SK-N-SH (cell line): ENCODE data around the gene KIF16B. TPM values are rescaled to one million over a fixed set of nuclear protein-coding genes. Genes with fewer than 3 reads are reported as not detected.
A peak's percentile ranks its signal among the peaks of the same experiment; 100 is the strongest.

Experiments used
- CTCF ChIA-PET: fragments of 300-600, 350-600 bp; formaldehyde crosslinking; extraction: SDS; loops from one replicate; lab custom pipeline; 2021; lab: Yijun Ruan, JAX
- POLR2A ChIA-PET: fragments of 350-600 bp; sonication (Branson Sonifier 250); formaldehyde crosslinking; extraction: SDS; loops from one replicate; lab custom pipeline; 2020; ENCODE audit warnings: antibody characterized with exemption, inconsistent platforms; lab: Yijun Ruan, JAX
- DNase-seq: peaks from one replicate; pipeline ENCODE4 v3.0.0; 2012
- H2AFZ ChIP-seq: fragments of 200-600 bp; sonication (generic); 2 replicates; pipeline ENCODE4 v1.8.1; 2016; ENCODE audit warnings: antibody characterized with exemption, mild to moderate bottlenecking, low read depth
- H3F3A ChIP-seq: fragments of 200-600 bp; sonication (generic); replicated peaks from 2 replicates; pipeline ENCODE3; 2016; ENCODE audit warnings: antibody characterized with exemption, mild to moderate bottlenecking; ENCODE audit not compliant: insufficient read depth
- H3K27ac ChIP-seq, 2 experiments: fragments of 200-500 bp in 1 of 2; fragments of 200-600 bp in 1 of 2; sonication (Bioruptor generic) in 1 of 2; sonication (generic), shearing (Covaris generic) in 1 of 2; 2 replicates each; pipeline versions ENCODE4 v1.5.1 to v1.6.1; 2014 to 2016; ENCODE audit warnings: low read depth in 2 of 2, inconsistent platforms in 1 of 2, low read length in 1 of 2, mild to moderate bottlenecking in 1 of 2, mixed read lengths in 1 of 2
- H3K27me3 ChIP-seq: fragments of 200-600 bp; sonication (generic), shearing (Covaris generic); 2 replicates; pipeline ENCODE4 v1.6.1; 2016; ENCODE audit warnings: mixed run types; ENCODE audit not compliant: insufficient read depth
- H3K36me3 ChIP-seq, 2 experiments: fragments of 200-500 bp in 1 of 2; fragments of 200-600 bp in 1 of 2; sonication (Bioruptor generic) in 1 of 2; sonication (generic) in 1 of 2; replicated peaks in 1 of 2; 2 replicates each; pipeline versions ENCODE3 to v1.5.1; 2014 to 2016; ENCODE audit warnings: low read length in 1 of 2, mild to moderate bottlenecking in 1 of 2; ENCODE audit not compliant: insufficient read depth in 2 of 2, control insufficient read depth in 1 of 2
- H3K4me1 ChIP-seq, 2 experiments: fragments of 200-500 bp in 1 of 2; fragments of 200-600 bp in 1 of 2; sonication (Bioruptor generic) in 1 of 2; sonication (generic), shearing (Covaris generic) in 1 of 2; 2 replicates each; pipeline versions ENCODE4 v1.5.1 to v1.6.1; 2014 to 2016; ENCODE audit warnings: low read depth in 1 of 2, low read length in 1 of 2, mixed run types in 1 of 2; ENCODE audit not compliant: insufficient read depth in 2 of 2, control insufficient read depth in 1 of 2
- H3K4me2 ChIP-seq: fragments of 200-600 bp; sonication (generic), shearing (Covaris generic); 2 replicates; pipeline ENCODE4 v1.6.1; 2017; ENCODE audit warnings: mixed run types
- H3K4me3 ChIP-seq, 2 experiments: fragments of 200-500 bp in 1 of 2; fragments of 200-600 bp in 1 of 2; sonication (Bioruptor generic) in 1 of 2; sonication (generic), shearing (Covaris generic) in 1 of 2; 2 replicates each; pipeline versions ENCODE4 v1.5.1 to v1.8.1; 2014 to 2016; ENCODE audit warnings: low read depth in 2 of 2, inconsistent platforms in 1 of 2, low read length in 1 of 2, mild to moderate bottlenecking in 1 of 2, mixed read lengths in 1 of 2, moderate library complexity in 1 of 2
- H3K79me2 ChIP-seq: fragments of 200-600 bp; sonication (generic); 2 replicates; pipeline ENCODE4 v1.8.1; 2017; ENCODE audit warnings: mild to moderate bottlenecking; ENCODE audit not compliant: insufficient read depth
- H3K9ac ChIP-seq: fragments of 200-600 bp; sonication (generic); 2 replicates; pipeline ENCODE4 v1.6.1; 2017; ENCODE audit warnings: mixed run types
- H3K9me2 ChIP-seq: fragments of 200-600 bp; sonication (generic); 2 replicates; pipeline ENCODE4 v1.6.1; 2017; ENCODE audit warnings: mixed run types
- H3K9me3 ChIP-seq: fragments of 200-600 bp; sonication (generic); 2 replicates; pipeline ENCODE4 v1.6.1; 2017; ENCODE audit warnings: mixed run types, mild to moderate bottlenecking, moderate library complexity
- H4K20me1 ChIP-seq: fragments of 200-600 bp; sonication (generic); 2 replicates; pipeline ENCODE4 v1.6.1; 2017; ENCODE audit warnings: mild to moderate bottlenecking, mixed run types; ENCODE audit not compliant: insufficient read depth
- EP300 ChIP-seq, 2 experiments: IDR thresholded peaks; 2 replicates each; pipeline versions ENCODE4 v1.4.0 to v1.6.1; 2012; ENCODE audit warnings: borderline replicate concordance in 1 of 2, low read depth in 1 of 2, low read length in 1 of 2
- FOSL2 ChIP-seq: IDR thresholded peaks from 2 replicates; pipeline ENCODE4 v1.4.0; 2012; ENCODE audit warnings: low read depth, mild to moderate bottlenecking, moderate library complexity, borderline replicate concordance
- GATA2 ChIP-seq: sonication (generic); formaldehyde crosslinking; IDR thresholded peaks from 2 replicates; pipeline ENCODE4 v1.5.0; 2020; ENCODE audit warnings: mild to moderate bottlenecking, missing genetic modification reagents
- MXI1 ChIP-seq: IDR thresholded peaks from 2 replicates; pipeline ENCODE4 v1.6.1; 2012; ENCODE audit warnings: mild to moderate bottlenecking, low read depth, low read length, improper control_type of control experiment
- NFIC ChIP-seq: IDR thresholded peaks from 2 replicates; pipeline ENCODE4 v1.4.0; 2012; ENCODE audit warnings: borderline replicate concordance
- RAD21 ChIP-seq: IDR thresholded peaks from 2 replicates; pipeline ENCODE4 v1.6.1; 2012; ENCODE audit warnings: mild to moderate bottlenecking, low read length
- RCOR1 ChIP-seq: fragments of 150-350 bp; IDR thresholded peaks from 2 replicates; pipeline ENCODE4 v1.6.1; 2017; ENCODE audit warnings: antibody characterized with exemption, low read length
- REST ChIP-seq: IDR thresholded peaks from 2 replicates; pipeline ENCODE4 v1.6.1; 2012; ENCODE audit warnings: mild to moderate bottlenecking, low read depth, low read length, moderate library complexity
- TCF12 ChIP-seq: IDR thresholded peaks from 2 replicates; pipeline ENCODE4 v1.4.0; 2012
- YY1 ChIP-seq: IDR thresholded peaks from 2 replicates; pipeline ENCODE4 v1.4.0; 2012; ENCODE audit warnings: low read depth, mild to moderate bottlenecking
- WGBS: methylation state at CpG from one replicate; pipeline ENCODE4 v1.1.6; 2017; ENCODE audit warnings: low lambda C conversion rate; 5-methylcytosine and 5-hydroxymethylcytosine counted together
- polyA plus RNA-seq, 3 experiments: library from polyadenylated mRNA; depleted of rRNA; stranded (reverse); fragments of >200 nt; gene quantifications; 2 replicates each; pipeline ENCODE4 v1.2.3, GENCODE V29; 2012
- TF ChIP-seq, protein P1 (sequence below): IDR thresholded peaks from 2 replicates; pipeline ENCODE4 v1.4.0; 2012; ENCODE audit warnings: low read depth, borderline replicate concordance

KIF16B gene
- polyA plus RNA-seq, 1 of the 3 experiments (the other 2 are of a cell fraction) = 3.3 TPM

GRCh38 chr20:16280219-16280618, 293.0 kb downstream of the KIF16B start:
- ChIA-PET CTCF (interaction anchor here (1.2 to 1.4 kb wide), 2 partner anchors 10 to 16 kb away, joined by 3 to 4 read pairs; no protein-coding TSS in a partner anchor), POLR2A (no interaction called here)
- Histone ChIP-seq H2AFZ (no peak overlapping the region), H3K27me3 (no peaks in the 10 kb centered on the region), H3K79me2 (no peaks in the 10 kb centered on the region), H3K4me1 (peaks cover 0 to 4% of the 10 kb centered on the region in 2 experiments; a peak in 1 of 4 replicates), H3K36me3 (no peaks in the 10 kb centered on the region), H3K27ac (no peak overlapping the region; a peak in 1 of 4 replicates), H3K9ac (no peak overlapping the region), H3K4me3 (no peak overlapping the region), H3K4me2 (no peak overlapping the region), H3F3A (no peaks in the 10 kb centered on the region), H4K20me1 (no peaks in the 10 kb centered on the region), H3K9me3 (no peaks in the 10 kb centered on the region), H3K9me2 (no peaks in the 10 kb centered on the region)
- no peak for DNase-seq
- TF ChIP-seq MXI1 (no peak), GATA2 (CRISPR knock-in tag) (no peak), NFIC (no peak), YY1 (no peak), RCOR1 (no peak), EP300 (IDR thresholded peaks at IDR 0.05; ENCODE audit: borderline replicate concordance in 1 of 2, low read depth in 1 of 2, low read length in 1 of 2) (no peak), REST (no peak), FOSL2 (no peak), TCF12 (no peak)
- TF ChIP-seq, protein P1, sequence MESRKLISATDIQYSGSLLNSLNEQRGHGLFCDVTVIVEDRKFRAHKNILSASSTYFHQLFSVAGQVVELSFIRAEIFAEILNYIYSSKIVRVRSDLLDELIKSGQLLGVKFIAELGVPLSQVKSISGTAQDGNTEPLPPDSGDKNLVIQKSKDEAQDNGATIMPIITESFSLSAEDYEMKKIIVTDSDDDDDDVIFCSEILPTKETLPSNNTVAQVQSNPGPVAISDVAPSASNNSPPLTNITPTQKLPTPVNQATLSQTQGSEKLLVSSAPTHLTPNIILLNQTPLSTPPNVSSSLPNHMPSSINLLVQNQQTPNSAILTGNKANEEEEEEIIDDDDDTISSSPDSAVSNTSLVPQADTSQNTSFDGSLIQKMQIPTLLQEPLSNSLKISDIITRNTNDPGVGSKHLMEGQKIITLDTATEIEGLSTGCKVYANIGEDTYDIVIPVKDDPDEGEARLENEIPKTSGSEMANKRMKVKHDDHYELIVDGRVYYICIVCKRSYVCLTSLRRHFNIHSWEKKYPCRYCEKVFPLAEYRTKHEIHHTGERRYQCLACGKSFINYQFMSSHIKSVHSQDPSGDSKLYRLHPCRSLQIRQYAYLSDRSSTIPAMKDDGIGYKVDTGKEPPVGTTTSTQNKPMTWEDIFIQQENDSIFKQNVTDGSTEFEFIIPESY = no peak
- WGBS = 97% methylated on average over 2 of the region's 2 CpGs

DNA sequence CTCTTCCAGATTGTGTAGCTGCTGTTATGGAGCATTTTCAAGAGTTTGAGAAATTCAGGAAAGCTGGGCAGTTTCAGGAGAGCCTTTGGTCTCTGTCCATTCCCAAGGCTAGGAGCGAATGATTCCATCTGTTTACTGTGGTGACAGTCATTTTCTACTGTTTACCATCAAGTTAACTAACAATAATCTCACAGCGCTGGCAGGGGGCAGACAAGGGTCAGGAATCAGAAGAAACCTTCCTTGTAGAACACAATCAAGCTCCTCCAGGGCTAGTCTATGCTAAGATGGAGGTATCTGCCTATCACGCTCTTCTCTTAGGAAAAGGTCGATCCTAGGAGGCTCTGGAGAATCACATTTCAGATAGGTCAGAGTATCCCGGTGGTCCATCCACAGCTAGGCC, 293.9 kb downstream of the KIF16B start:
- CTCF ChIA-PET = interaction anchor here (1.2 to 1.4 kb wide), 2 partner anchors 11 to 17 kb away, joined by 3 to 4 read pairs; no protein-coding TSS in a partner anchor
- TF ChIP-seq RAD21 (peak; percentile 27), REST (no peak)
- H3K9me3 ChIP-seq = no peaks in the 10 kb centered on the region
- no peak overlapping the region for H2AFZ ChIP-seq
- no peaks in the 10 kb centered on the region for H3K27me3 ChIP-seq
- POLR2A ChIA-PET = no interaction called here
- H3K36me3 ChIP-seq = no peaks in the 10 kb centered on the region
- no peak for DNase-seq
- no peak overlapping the region for H3K4me2 ChIP-seq
- H3K9ac ChIP-seq = no peak overlapping the region
- no peaks in the 10 kb centered on the region for H3F3A ChIP-seq
- WGBS = 92% methylated on average over 3 of the region's 5 CpGs
- H3K79me2 ChIP-seq = no peaks in the 10 kb centered on the region
- H4K20me1 ChIP-seq = no peaks in the 10 kb centered on the region
- no peak overlapping the region for H3K4me3 ChIP-seq
- H3K9me2 ChIP-seq = no peaks in the 10 kb centered on the region
- peaks cover 0 to 8% of the 10 kb centered on the region in 2 experiments; a peak in 1 of 4 replicates for H3K4me1 ChIP-seq
- H3K27ac ChIP-seq = no peak overlapping the region
